Stimulated activated CD8-positive, alpha-beta memory T cell treated with anti-CD3 and anti-CD28 coated beads, Interleukin-12 subunit alpha, Interleukin-12 subunit beta, amount 100 ng/mL, for 4 hours (primary cell): ENCODE data around the gene OR2W1.

Source experiments
- DNase-seq: peaks from one replicate; pipeline ENCODE4 v3.0.0-alpha.2; 2020; ENCODE audit warnings: low read depth

OR2W1 gene

GRCh38 chr6:28996844-28997510 lies 48.0 kb downstream of the OR2W1 start:
- DNase-seq: no peak

GRCh38 chr6:28995093-28995650 lies 49.8 kb downstream of the OR2W1 start:
- no peak for DNase-seq
